Activated naive CD8-positive, alpha-beta T cell treated with anti-CD3 and anti-CD28 coated beads, Interleukin-2, amount 50 U/mL, for 24 hours (primary cell): ENCODE data around the gene FTCDNL1.

ENCODE experiments used
- ATAC-seq: fragments of 150-1000 bp; cut with Tn5 transposase; one replicate; pipeline ENCODE4 v1.10.0; 2021
- DNase-seq: peaks from one replicate; pipeline ENCODE4 v3.0.0; 2021
- H3K27ac Mint-ChIP-seq: one replicate; pipeline ENCODE4 v1.8.0; 2021; ENCODE audit warnings: mild to moderate bottlenecking, mixed read lengths
- H3K27me3 Mint-ChIP-seq: one replicate; pipeline ENCODE4 v1.8.0; 2021; ENCODE audit warnings: mixed read lengths
- H3K36me3 Mint-ChIP-seq: one replicate; pipeline ENCODE4 v1.8.0; 2021; ENCODE audit warnings: low read depth, mixed read lengths
- H3K4me1 Mint-ChIP-seq: one replicate; pipeline ENCODE4 v1.8.0; 2021; ENCODE audit warnings: mixed read lengths
- H3K4me3 Mint-ChIP-seq: one replicate; pipeline ENCODE4 v1.8.0; 2021; ENCODE audit warnings: mild to moderate bottlenecking, moderate library complexity, mixed read lengths
- H3K9me3 Mint-ChIP-seq: one replicate; pipeline ENCODE4 v1.8.0; 2021; ENCODE audit warnings: mixed read lengths

Gene FTCDNL1

GRCh38 chr2:199779589-199779988 lies 71.4 kb downstream of the FTCDNL1 start:
- DNase-seq: no peak
- Mint-ChIP-seq H3K27me3 (no peaks in the 10 kb centered on the region), H3K4me3 (no peak overlapping the region), H3K9me3 (no peaks in the 10 kb centered on the region), H3K36me3 (no peaks in the 10 kb centered on the region), H3K4me1 (no peaks in the 10 kb centered on the region), H3K27ac (no peak overlapping the region)
- ATAC-seq: no peak

- H3K36me3 Mint-ChIP-seq: no peaks in the 10 kb centered on the region
- no peaks in the 10 kb centered on the region for H3K9me3 Mint-ChIP-seq
- ATAC-seq: no peak
- H3K4me3 Mint-ChIP-seq: no peak overlapping the region
- H3K27me3 Mint-ChIP-seq: no peaks in the 10 kb centered on the region
- H3K4me1 Mint-ChIP-seq: no peaks in the 10 kb centered on the region
- H3K27ac Mint-ChIP-seq: no peak overlapping the region
- no peak for DNase-seq
These were observed 72.3 kb downstream of the FTCDNL1 start for GRCh38 chr2:199778655-199779054.

- no peaks in the 10 kb centered on the region for H3K27me3 Mint-ChIP-seq
- H3K27ac Mint-ChIP-seq: no peak overlapping the region
- DNase-seq: no peak
- H3K4me1 Mint-ChIP-seq: no peaks in the 10 kb centered on the region
- no peak for ATAC-seq
- H3K4me3 Mint-ChIP-seq: no peak overlapping the region
- no peaks in the 10 kb centered on the region for H3K9me3 Mint-ChIP-seq
- H3K36me3 Mint-ChIP-seq: no peaks in the 10 kb centered on the region
These were observed 73.1 kb downstream of the FTCDNL1 start for GRCh38 chr2:199777916-199778315.

DNA sequence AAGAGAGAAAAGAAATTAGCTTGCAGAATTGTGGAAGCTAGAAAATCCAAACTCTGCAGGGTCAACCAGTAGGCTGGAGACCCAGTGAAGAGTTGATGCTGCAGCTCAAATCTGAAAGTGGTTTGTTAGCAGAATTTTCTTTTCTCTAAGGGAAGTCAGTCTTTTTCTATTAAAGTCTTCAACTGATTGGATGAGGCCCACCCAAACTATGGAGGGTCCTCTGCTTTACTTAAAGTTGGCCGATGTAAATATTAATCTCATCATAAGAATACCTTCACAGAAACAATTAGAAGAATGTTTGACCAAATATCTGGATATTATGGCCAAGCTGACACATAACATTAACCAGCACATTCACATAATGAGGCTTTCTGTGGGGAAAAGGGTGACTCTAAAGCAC lies 73.7 kb downstream of the FTCDNL1 start:
- H3K4me3 Mint-ChIP-seq: no peak overlapping the region
- no peaks in the 10 kb centered on the region for H3K9me3 Mint-ChIP-seq
- no peak overlapping the region for H3K27ac Mint-ChIP-seq
- H3K4me1 Mint-ChIP-seq: no peaks in the 10 kb centered on the region
- ATAC-seq (no peak), DNase-seq (no peak)
- no peaks in the 10 kb centered on the region for H3K27me3 Mint-ChIP-seq
- H3K36me3 Mint-ChIP-seq: no peaks in the 10 kb centered on the region

DNA sequence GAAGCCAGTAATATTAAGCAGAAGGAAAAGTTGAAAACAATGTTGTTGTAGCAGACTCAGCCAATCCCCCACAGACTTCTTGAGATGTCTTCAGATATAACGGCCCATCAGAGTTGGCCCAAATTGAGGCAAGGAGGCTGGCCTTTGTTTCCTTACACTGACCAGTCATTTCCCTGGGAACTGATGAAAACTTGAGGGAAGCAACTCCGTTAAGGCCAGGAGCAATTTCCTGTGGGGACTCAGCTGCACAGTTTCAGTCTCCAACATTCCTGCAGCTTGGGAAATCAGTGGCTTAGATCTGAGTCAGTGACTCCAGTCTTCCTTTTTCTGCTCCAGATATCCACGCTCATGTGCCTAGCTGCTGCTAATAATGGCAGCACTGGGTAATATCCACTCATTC lies 75.7 kb downstream of the FTCDNL1 start:
- ATAC-seq (no peak), DNase-seq (no peak)
- no peaks in the 10 kb centered on the region for H3K4me1 Mint-ChIP-seq
- H3K27me3 Mint-ChIP-seq: no peaks in the 10 kb centered on the region
- no peaks in the 10 kb centered on the region for H3K36me3 Mint-ChIP-seq
- H3K4me3 Mint-ChIP-seq: no peak overlapping the region
- no peaks in the 10 kb centered on the region for H3K9me3 Mint-ChIP-seq
- H3K27ac Mint-ChIP-seq: no peak overlapping the region

GRCh38 chr2:199772035-199772976 lies 78.7 kb downstream of the FTCDNL1 start:
- peaks cover 4% of the 10 kb centered on the region for H3K9me3 Mint-ChIP-seq
- no peak for DNase-seq
- H3K27ac Mint-ChIP-seq: no peak overlapping the region
- no peak overlapping the region for H3K4me3 Mint-ChIP-seq
- no peaks in the 10 kb centered on the region for H3K36me3 Mint-ChIP-seq
- no peaks in the 10 kb centered on the region for H3K4me1 Mint-ChIP-seq
- no peak for ATAC-seq
- no peaks in the 10 kb centered on the region for H3K27me3 Mint-ChIP-seq

- Mint-ChIP-seq H3K4me1 (no peaks in the 10 kb centered on the region), H3K27me3 (no peaks in the 10 kb centered on the region), H3K4me3 (no peak overlapping the region), H3K36me3 (no peaks in the 10 kb centered on the region), H3K27ac (no peak overlapping the region), H3K9me3 (peaks cover 4% of the 10 kb centered on the region)
- no peak for DNase-seq
- ATAC-seq: no peak
These were observed 80.3 kb downstream of the FTCDNL1 start for GRCh38 chr2:199770716-199771115.

- Mint-ChIP-seq H3K9me3 (peaks cover 4% of the 10 kb centered on the region), H3K4me3 (no peak overlapping the region), H3K36me3 (no peaks in the 10 kb centered on the region), H3K4me1 (no peaks in the 10 kb centered on the region), H3K27me3 (no peaks in the 10 kb centered on the region), H3K27ac (no peak overlapping the region)
- ATAC-seq (no peak), DNase-seq (no peak)
These were observed 85.3 kb downstream of the FTCDNL1 start for GRCh38 chr2:199765646-199766045.

GRCh38 chr2:199764273-199764800 lies 86.7 kb downstream of the FTCDNL1 start:
- no peak for ATAC-seq
- H3K4me3 Mint-ChIP-seq: no peak overlapping the region

DNA sequence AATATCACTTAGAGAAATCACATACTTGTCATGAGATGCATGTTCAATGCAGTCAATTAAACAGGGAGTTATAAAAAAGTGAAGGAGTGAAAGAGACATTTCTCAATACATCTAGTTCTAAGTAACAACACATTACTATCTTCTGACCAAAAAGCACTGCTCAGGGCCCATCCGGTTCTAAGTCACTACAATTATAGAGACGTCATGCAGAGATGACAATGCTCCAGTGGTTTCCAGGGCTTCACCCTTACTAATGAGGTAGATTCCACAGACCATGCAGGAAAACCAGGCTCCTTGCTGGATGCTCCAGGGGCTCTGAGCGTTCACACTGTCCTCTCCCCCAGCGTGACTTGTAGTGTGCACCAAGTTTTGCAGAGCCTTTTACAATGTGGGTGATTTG lies 88.0 kb downstream of the FTCDNL1 start:
- ATAC-seq: no peak
- Mint-ChIP-seq H3K36me3 (no peaks in the 10 kb centered on the region), H3K4me1 (no peaks in the 10 kb centered on the region), H3K4me3 (no peak overlapping the region), H3K9me3 (no peaks in the 10 kb centered on the region), H3K27ac (no peak overlapping the region), H3K27me3 (peaks cover 2% of the 10 kb centered on the region)
- DNase-seq: no peak

More at GRCh38 chr2:199764273-199764800, 86.7 kb downstream of the FTCDNL1 start:
- Mint-ChIP-seq H3K36me3 (no peaks in the 10 kb centered on the region), H3K4me1 (no peaks in the 10 kb centered on the region), H3K27me3 (no peaks in the 10 kb centered on the region), H3K27ac (no peak overlapping the region), H3K9me3 (no peaks in the 10 kb centered on the region)
- DNase-seq: no peak

DNA sequence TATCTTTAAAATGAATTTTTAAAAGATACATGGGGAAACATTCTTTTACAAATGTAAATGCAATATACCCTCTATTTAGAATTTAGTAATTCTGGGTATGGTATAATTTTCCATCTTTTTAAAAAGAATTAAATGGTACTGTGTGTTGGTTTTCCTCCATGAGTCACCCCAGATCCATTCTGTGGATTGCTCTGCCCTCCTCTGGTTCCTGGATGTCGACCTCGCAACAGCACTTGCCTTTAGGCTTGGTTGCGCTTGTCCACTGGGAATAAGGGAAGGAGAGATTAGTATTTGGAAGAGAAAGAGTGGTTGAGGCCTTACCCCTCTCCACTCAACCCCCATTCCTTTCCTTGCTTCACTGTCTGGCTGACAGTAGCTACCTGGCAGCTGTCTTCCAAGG lies 90.4 kb downstream of the FTCDNL1 start:
- no peak for ATAC-seq
- peaks cover 6% of the 10 kb centered on the region for H3K27me3 Mint-ChIP-seq
- no peaks in the 10 kb centered on the region for H3K9me3 Mint-ChIP-seq
- no peak overlapping the region for H3K4me3 Mint-ChIP-seq
- H3K36me3 Mint-ChIP-seq: no peaks in the 10 kb centered on the region
- DNase-seq: no peak
- H3K4me1 Mint-ChIP-seq: no peaks in the 10 kb centered on the region
- H3K27ac Mint-ChIP-seq: no peak overlapping the region

DNA sequence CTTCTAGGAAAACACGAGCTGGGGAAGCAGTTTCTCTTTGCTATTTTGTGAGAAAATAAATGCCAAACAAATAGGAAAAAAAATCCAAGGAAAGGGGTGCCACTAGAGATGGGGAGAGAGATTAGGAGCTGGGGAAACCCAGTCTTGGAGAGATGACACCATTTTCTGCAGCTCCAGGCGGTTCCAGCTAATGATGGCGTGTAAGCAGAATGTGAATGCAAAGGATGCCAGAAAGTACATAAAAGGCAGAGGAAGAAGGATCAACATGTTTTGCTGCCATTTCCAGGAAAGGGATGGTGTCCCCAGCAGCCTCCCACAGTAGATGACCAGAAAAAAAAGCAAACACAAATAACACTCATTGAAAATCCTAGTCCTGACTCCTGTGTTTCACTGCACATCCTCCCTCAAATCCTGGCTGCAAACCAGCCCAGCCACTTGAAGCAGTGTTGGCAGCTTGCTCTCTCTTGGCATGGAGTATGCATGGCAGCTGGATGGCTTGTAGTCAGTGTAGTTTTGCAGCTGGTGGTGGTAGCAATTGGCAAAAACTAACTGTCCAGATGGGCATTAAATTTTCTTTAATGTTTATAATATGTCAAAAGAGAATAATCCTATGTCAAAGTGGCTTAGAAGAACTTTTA lies 93.6 kb downstream of the FTCDNL1 start:
- ATAC-seq (no peak), DNase-seq (no peak)
- H3K4me3 Mint-ChIP-seq: no peak overlapping the region
- H3K27me3 Mint-ChIP-seq: peaks cover 8% of the 10 kb centered on the region
- no peak overlapping the region for H3K27ac Mint-ChIP-seq
- no peaks in the 10 kb centered on the region for H3K4me1 Mint-ChIP-seq
- no peaks in the 10 kb centered on the region for H3K9me3 Mint-ChIP-seq
- H3K36me3 Mint-ChIP-seq: no peaks in the 10 kb centered on the region

GRCh38 chr2:199756743-199757142 lies 94.2 kb downstream of the FTCDNL1 start:
- no peaks in the 10 kb centered on the region for H3K36me3 Mint-ChIP-seq
- H3K9me3 Mint-ChIP-seq: no peaks in the 10 kb centered on the region
- DNase-seq: no peak
- H3K27ac Mint-ChIP-seq: no peak overlapping the region
- H3K4me3 Mint-ChIP-seq: no peak overlapping the region
- H3K4me1 Mint-ChIP-seq: no peaks in the 10 kb centered on the region
- ATAC-seq: no peak
- peaks cover 11% of the 10 kb centered on the region for H3K27me3 Mint-ChIP-seq

DNA sequence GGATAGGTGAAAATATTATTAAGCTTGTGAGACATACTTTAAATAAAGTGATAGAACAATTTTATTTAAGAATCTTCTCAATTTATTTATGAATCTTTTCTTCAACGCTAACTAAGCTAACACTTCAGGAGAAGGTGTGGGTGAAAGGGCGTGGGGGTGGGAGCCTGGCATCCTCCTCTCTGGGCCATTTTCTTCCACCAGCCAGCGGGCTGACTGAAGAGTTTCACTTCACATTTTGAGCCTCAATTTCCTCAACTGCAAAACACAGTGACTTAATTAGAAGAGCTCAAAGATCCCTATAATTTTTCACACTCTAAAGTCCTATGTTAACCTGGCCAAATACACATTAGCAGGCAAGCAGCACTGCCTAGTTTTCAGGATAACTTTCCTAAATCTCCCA lies 94.8 kb downstream of the FTCDNL1 start:
- H3K4me3 Mint-ChIP-seq: no peak overlapping the region
- ATAC-seq (no peak), DNase-seq (no peak)
- H3K9me3 Mint-ChIP-seq: no peaks in the 10 kb centered on the region
- peaks cover 11% of the 10 kb centered on the region for H3K27me3 Mint-ChIP-seq
- H3K4me1 Mint-ChIP-seq: no peaks in the 10 kb centered on the region
- H3K36me3 Mint-ChIP-seq: no peaks in the 10 kb centered on the region
- no peak overlapping the region for H3K27ac Mint-ChIP-seq

DNA sequence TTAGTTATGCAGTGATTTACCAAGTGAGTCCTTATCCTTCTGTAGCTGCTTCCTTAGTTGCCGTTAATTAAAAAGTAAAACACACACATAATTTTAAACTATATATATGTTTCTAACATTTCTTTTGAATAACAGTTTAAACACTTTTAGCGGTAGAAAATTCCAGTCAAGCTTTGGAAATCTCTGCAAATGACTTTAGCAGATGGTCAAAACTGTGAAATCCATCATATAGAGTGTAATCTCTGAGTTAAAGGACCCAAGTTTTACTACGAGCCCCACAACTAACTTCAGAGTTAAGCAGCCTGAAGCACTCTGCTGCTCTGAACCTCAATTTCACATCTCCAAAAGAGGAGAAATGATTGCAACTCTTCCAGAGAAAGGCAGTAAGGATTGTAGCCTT lies 96.2 kb downstream of the FTCDNL1 start:
- H3K36me3 Mint-ChIP-seq: no peaks in the 10 kb centered on the region
- DNase-seq (no peak), ATAC-seq (no peak)
- H3K4me1 Mint-ChIP-seq: no peaks in the 10 kb centered on the region
- no peaks in the 10 kb centered on the region for H3K9me3 Mint-ChIP-seq
- H3K27ac Mint-ChIP-seq: no peak overlapping the region
- H3K4me3 Mint-ChIP-seq: no peak overlapping the region
- H3K27me3 Mint-ChIP-seq: peaks cover 11% of the 10 kb centered on the region
